H1 (cell line): Measurements from ENCODE around the gene FGF14.

Experiments
- CTCF ChIP-seq, 3 experiments: IDR thresholded peaks; 1 replicate in 2 of 3; 2 replicates in 1 of 3; pipeline versions ENCODE4 v1.5.1 to v1.6.1; 2011; ENCODE audit warnings: low read length in 3 of 3, mild to moderate bottlenecking in 3 of 3, inconsistent platforms in 2 of 3, low read depth in 1 of 3, moderate library complexity in 1 of 3; ENCODE audit not compliant: insufficient read depth in 1 of 3; ENCODE audit errors: control extremely low read depth in 1 of 3
- FOSL1 ChIP-seq: IDR thresholded peaks from 2 replicates; pipeline ENCODE4 v1.6.1; 2011; ENCODE audit warnings: mild to moderate bottlenecking, low read depth, low read length, moderate library complexity; ENCODE audit not compliant: insufficient read depth
- JUND ChIP-seq: IDR thresholded peaks from 2 replicates; pipeline ENCODE4 v1.6.1; 2011; ENCODE audit warnings: mild to moderate bottlenecking, improper control_type of control experiment, low read length
- KDM1A ChIP-seq: fragments of 200-600, 300-600 bp; sonication (generic); IDR thresholded peaks from 2 replicates; pipeline ENCODE4 v1.7.1; 2016; ENCODE audit warnings: mild to moderate bottlenecking, low read length, borderline replicate concordance
- MAFK ChIP-seq: IDR thresholded peaks from 2 replicates; pipeline ENCODE4 v1.6.1; 2012; ENCODE audit warnings: low read depth, mild to moderate bottlenecking, improper control_type of control experiment, low read length
- POLR2A ChIP-seq, 2 experiments: IDR thresholded peaks; 1 replicate in 1 of 2; 2 replicates in 1 of 2; pipeline ENCODE4 v1.6.1; 2011; ENCODE audit warnings: low read depth in 2 of 2, low read length in 2 of 2, mild to moderate bottlenecking in 2 of 2; ENCODE audit errors: control extremely low read depth in 1 of 2
- POLR2AphosphoS5 ChIP-seq: IDR thresholded peaks from 2 replicates; pipeline ENCODE4 v1.6.1; 2011; ENCODE audit warnings: low read depth, low read length
- SP2 ChIP-seq: IDR thresholded peaks from 2 replicates; pipeline ENCODE4 v1.6.1; 2012; ENCODE audit warnings: mild to moderate bottlenecking, low read length, inconsistent platforms

DNA sequence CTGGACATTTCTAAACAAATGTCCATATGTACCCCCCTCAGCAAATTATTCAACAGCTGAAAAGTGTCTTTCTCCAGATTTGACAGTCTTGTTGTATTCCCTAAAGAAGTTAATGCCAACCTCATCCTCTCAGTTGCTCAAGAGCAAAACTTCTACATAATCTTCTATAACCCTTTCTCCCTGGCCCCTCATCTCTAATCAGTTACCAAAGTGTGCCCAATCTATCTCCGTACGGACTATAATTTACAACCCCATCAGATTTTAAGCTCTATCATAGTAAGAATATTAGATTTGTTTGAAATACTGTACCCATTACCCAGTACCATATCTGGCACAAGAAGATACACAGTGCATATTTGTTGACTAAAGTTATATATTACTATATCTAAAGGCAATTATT lies 101.5 kb downstream of the FGF14 start:
- TF ChIP-seq SP2, result no peak
- TF ChIP-seq JUND, result no peak
- no peak for TF ChIP-seq MAFK
- TF ChIP-seq KDM1A, result no peak
- TF ChIP-seq POLR2A (IDR thresholded peaks at IDR 0.05; ENCODE audit: control extremely low read depth in 1 of 2, low read depth in 2 of 2, low read length in 2 of 2), result no peak
- TF ChIP-seq CTCF (IDR thresholded peaks at IDR 0.05; ENCODE audit: control extremely low read depth in 1 of 3, insufficient read depth in 1 of 3, low read depth in 1 of 3, low read length in 3 of 3), result no peak
- TF ChIP-seq FOSL1, result no peak
- TF ChIP-seq POLR2AphosphoS5, result no peak
